Muscle of leg (tissue), 11 donors: ENCODE results near the gene IDNK. TPM values are rescaled to one million over a fixed set of nuclear protein-coding genes. Genes with fewer than 3 reads are reported as not detected.
"Not testable (repeated sequence)": the region's sequence is repeated elsewhere in the genome, so short reads cannot be mapped to it uniquely, and the experiment has no call there.

Experiments used
- DNase-seq: peaks from one replicate; pipeline ENCODE4 v3.0.0; 2013
- H3K27ac ChIP-seq: one replicate; pipeline ENCODE4 v1.5.1; 2013; ENCODE audit warnings: mild to moderate bottlenecking, low read length, control low read depth
- H3K27me3 ChIP-seq: one replicate; pipeline ENCODE4 v1.6.1; 2013; ENCODE audit warnings: low read length; ENCODE audit not compliant: control insufficient read depth, insufficient read depth
- H3K36me3 ChIP-seq: one replicate; pipeline ENCODE4 v1.6.1; 2013; ENCODE audit warnings: low read length; ENCODE audit not compliant: control insufficient read depth, insufficient read depth
- H3K4me1 ChIP-seq: one replicate; pipeline ENCODE4 v1.6.1; 2013; ENCODE audit warnings: low read length; ENCODE audit not compliant: control insufficient read depth, insufficient read depth
- H3K4me3 ChIP-seq: one replicate; pipeline ENCODE4 v1.5.1; 2013; ENCODE audit warnings: low read length, control low read depth
- H3K9me3 ChIP-seq: replicated peaks from 2 replicates; pipeline ENCODE4 v1.6.1; 2013; ENCODE audit warnings: low read depth, low read length; ENCODE audit not compliant: control insufficient read depth
- WGBS: methylation state at CpG from one replicate; pipeline ENCODE4 v1.1.5; 2013; ENCODE audit warnings: missing lambda C conversion rate; ENCODE audit not compliant: insufficient coverage; 5-methylcytosine and 5-hydroxymethylcytosine counted together
- polyA plus RNA-seq, 8 donors: library from polyadenylated mRNA; unstranded; fragments of 120-200 nt; gene quantifications; one replicate each; pipeline versions ENCODE4 v1.2.1 to v1.2.3, GENCODE V29; 2013; ENCODE audit warnings: inconsistent platforms in 1 of 8, low replicate concordance in 1 of 8; ENCODE audit not compliant: insufficient read length in 8 of 8, insufficient read depth in 1 of 8
- total RNA-seq: library from RNA; stranded (reverse); fragments of 120-200 nt; gene quantifications from one replicate; pipeline ENCODE4 v1.2.4, GENCODE V29; 2013

IDNK gene
- total and polyA plus RNA-seq, 9 donors = 4.7 to 7.3 (median 6.0) TPM

DNA sequence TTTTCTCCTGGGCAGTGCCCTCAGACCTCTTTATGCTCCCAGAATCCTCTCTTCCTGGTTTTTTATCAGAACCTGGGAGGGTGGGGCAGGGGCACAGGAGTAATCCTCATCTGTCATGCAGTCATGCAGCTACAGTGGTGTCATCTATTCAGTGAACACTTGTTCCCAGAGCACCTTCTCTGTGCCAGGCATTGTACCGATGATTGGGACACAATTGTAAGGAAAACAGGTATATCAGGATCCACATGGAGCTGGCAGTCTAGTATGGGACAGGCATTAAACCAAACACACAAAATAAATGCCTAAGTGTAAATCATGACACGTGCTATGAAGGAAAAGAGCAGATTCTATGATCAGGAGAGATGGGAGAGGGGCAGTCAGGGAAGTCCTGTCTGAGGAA, 21.5 kb upstream of the IDNK start:
- DNase-seq = no peak
- WGBS = 60% methylated on average over 1 of the region's 2 CpGs
- Histone ChIP-seq H3K4me1 (no peaks in the 10 kb centered on the region), H3K27me3 (no peaks in the 10 kb centered on the region), H3K27ac (no peak overlapping the region), H3K36me3 (no peaks in the 10 kb centered on the region), H3K9me3 (no peaks in the 10 kb centered on the region), H3K4me3 (no peak overlapping the region)

DNA sequence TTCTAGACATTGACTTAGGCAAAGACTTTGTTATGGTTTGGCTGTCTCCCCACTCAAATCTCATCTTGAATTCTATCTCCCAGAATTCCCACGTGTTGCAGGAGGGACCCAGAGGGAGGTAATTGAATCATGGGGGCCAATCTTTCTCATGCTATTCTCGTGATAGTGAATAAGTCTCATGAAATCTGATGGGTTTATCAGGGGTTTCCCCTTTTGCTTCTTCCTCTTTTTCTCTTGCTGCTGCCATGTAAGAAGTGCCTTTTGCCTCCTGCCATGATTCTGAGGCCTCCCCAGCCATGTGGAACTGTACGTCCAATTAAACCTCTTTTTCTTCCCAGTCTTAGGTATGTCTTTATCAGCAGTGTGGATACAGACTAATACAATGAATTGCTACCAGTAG, 15.3 kb upstream of the IDNK start:
- WGBS = no CpG with 5 or more reads among the region's 3 CpGs
- not testable (repeated sequence) for H3K4me1 ChIP-seq, DNase-seq, H3K4me3 ChIP-seq, H3K9me3 ChIP-seq, H3K36me3 ChIP-seq, H3K27ac ChIP-seq, H3K27me3 ChIP-seq

DNA sequence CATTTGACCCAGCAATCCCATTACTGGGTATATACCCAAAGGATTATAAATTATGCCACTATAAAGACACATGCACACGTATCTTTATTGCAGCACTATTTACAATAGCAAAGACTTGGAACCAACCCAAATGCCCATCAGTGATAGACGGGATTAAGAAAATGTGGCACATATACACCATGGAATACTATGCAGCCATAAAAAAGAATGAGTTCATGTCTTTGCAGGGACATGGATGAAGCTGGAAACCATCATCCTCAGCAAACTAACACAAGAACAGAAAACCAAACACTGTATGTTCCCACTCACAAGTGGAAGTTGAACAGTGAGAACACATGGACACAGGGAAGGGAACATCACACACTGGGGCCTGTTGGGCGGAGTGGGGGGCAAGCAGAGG, 9.6 kb upstream of the IDNK start:
- H3K36me3 ChIP-seq, DNase-seq, H3K27me3 ChIP-seq, H3K9me3 ChIP-seq, H3K4me1 ChIP-seq, H3K27ac ChIP-seq, H3K4me3 ChIP-seq: not testable (repeated sequence)
- 100% methylated on average over 1 of the region's 3 CpGs for WGBS

DNA sequence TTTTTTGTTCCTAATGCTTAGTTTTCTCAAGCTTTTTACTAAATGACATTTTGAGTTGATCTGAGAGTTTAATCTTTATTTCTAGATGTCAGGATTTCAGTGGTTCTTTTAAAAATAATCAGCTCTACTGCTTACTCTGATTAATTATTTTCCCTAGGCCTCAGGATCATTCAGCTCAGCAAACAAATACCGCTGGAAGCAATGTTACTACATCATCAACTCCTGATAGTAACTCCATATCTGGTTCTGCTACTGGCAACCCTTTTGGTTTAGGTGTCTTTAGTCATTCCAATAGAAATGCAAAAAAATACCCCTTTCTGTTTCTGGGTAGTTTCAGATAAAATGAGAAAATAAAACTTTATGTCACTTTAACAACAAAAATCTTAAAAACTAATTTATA, 5.6 kb upstream of the IDNK start:
- no peaks in the 10 kb centered on the region for H3K9me3 ChIP-seq
- peaks cover 3% of the 10 kb centered on the region for H3K4me1 ChIP-seq
- no peak overlapping the region for H3K27ac ChIP-seq
- no peaks in the 10 kb centered on the region for H3K36me3 ChIP-seq
- H3K4me3 ChIP-seq = no peak overlapping the region
- DNase-seq = no peak
- WGBS = no CpG with 5 or more reads among the region's 1 CpG
- H3K27me3 ChIP-seq = peaks cover 4% of the 10 kb centered on the region

DNA sequence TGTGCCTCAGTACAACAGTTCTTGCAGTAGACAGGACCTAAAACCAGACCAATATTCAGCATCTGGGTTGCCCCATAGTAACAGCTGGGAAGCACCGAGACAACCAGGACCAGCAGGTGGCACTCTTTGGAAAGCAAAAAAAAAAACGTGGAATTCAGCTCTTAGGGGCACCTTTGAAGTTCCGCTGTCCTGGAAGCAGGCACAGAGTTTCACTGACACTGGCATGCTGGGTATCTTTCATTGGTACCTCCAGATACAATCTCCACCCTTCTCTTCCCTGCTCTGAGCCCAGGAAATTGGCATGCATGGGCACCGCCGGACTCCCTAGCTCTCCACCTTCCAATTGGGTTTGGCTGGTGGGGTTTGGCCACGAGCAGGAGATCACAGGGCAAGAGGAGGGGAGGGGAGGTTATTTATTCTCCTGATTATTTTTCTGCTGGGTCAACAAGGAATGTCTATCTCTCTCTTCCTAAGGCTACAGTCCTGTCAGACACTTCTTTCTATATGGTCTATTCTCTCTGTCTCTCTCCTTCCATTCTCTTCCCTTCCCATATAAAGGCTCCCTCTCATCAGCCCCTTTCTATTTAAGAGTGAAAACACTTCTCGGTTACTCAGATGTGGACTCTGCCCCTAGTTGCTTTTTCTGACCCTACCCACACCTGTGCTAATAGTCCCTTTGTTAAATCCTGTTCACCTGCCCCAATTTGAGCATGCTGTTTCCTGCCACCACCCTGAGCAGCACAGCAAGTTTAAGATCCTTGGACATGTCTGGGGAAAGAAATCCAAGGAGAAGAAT, 1.9 kb upstream of the IDNK start:
- Histone ChIP-seq H3K4me3 (no peak overlapping the region), H3K27ac (no peak overlapping the region), H3K27me3 (peaks cover 4% of the 10 kb centered on the region), H3K9me3 (no peaks in the 10 kb centered on the region), H3K4me1 (peaks cover 14% of the 10 kb centered on the region), H3K36me3 (no peaks in the 10 kb centered on the region)
- WGBS = 12% methylated on average over 4 of the region's 7 CpGs
- peak; percentile 43 for DNase-seq

DNA sequence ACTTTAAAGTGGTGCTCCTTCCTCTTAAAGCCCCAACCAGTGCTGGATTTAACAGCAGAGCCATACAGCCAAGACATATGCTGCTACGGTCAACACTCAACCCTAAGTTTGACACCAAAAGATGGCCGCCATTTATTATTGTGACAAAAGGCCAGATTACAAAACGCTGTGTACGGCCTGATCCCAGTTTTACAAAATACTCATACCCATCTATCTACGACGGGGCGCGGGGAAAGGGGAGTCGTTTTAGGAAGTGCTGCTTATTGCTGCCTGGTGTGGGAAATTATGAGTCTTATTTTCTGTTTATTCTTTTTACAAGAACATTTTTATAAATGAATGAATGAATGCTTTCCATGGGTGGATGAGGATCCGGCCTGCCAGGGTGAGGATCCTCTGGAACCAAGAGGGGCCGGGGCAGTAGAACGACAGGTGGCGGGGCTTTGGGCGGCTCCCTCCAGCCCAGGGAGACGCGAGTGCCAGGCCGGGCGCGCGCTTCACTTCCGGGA, 457 bp upstream of the IDNK start:
- Histone ChIP-seq H3K4me1 (peaks cover 14% of the 10 kb centered on the region), H3K36me3 (peaks cover 8% of the 10 kb centered on the region), H3K27me3 (peaks cover 4% of the 10 kb centered on the region), H3K9me3 (no peaks in the 10 kb centered on the region), H3K27ac (peak overlapping the region; percentile 90), H3K4me3 (peak overlapping the region; percentile 73)
- 9% methylated on average over 7 of the region's 21 CpGs for WGBS
- DNase-seq = peak; percentile 89

DNA sequence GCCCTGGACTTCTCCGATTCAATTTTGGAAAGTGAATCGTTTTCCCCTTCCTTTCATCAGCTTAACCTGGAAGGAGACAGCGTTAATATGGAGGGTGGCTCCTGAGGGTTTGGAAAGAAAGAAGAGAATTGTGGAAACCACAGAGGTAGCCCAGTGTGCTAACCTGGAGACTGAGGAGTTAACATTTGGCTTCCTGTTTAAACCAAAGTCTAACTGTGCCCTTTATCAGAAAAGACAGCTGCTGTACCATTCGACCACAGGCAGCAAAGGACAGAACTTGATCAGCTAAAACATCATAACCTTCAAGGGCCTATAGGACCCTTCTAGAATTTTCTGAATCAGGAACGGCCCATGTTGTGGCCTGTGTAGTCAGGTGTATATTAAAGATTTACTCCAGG, 735 bp downstream of the IDNK start:
- Histone ChIP-seq H3K36me3 (peaks cover 11% of the 10 kb centered on the region), H3K27me3 (peaks cover 4% of the 10 kb centered on the region), H3K9me3 (no peaks in the 10 kb centered on the region), H3K4me3 (peak overlapping the region; percentile 73), H3K27ac (peak overlapping the region; percentile 90), H3K4me1 (peaks cover 14% of the 10 kb centered on the region)
- WGBS = no CpG with 5 or more reads among the region's 5 CpGs
- no peak for DNase-seq

DNA sequence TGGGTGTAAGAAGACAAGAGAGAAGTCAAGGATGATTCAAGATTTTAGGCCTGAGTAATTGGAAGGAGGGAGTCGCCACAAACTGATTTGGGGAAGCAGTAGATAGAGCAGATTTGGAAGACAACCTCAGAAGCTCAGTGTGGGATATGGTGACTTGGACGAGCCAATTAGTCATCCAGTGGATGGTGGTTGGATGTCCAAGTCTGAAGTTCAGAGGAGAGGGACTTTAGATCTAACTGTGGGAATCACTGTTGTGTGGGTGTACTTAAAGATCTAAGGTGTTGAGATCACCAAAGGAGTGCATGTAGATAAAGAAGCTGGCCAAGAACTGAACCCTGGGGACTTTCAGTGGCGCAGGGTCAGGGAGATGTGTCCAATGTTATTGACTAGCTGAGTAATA, 2.2 kb downstream of the IDNK start:
- no peak overlapping the region for H3K27ac ChIP-seq
- WGBS = 87% methylated on average over 3 of the region's 3 CpGs
- H3K27me3 ChIP-seq = peaks cover 4% of the 10 kb centered on the region
- H3K4me3 ChIP-seq = no peak overlapping the region
- no peaks in the 10 kb centered on the region for H3K9me3 ChIP-seq
- DNase-seq = no peak
- H3K36me3 ChIP-seq = peaks cover 19% of the 10 kb centered on the region
- peaks cover 14% of the 10 kb centered on the region for H3K4me1 ChIP-seq

DNA sequence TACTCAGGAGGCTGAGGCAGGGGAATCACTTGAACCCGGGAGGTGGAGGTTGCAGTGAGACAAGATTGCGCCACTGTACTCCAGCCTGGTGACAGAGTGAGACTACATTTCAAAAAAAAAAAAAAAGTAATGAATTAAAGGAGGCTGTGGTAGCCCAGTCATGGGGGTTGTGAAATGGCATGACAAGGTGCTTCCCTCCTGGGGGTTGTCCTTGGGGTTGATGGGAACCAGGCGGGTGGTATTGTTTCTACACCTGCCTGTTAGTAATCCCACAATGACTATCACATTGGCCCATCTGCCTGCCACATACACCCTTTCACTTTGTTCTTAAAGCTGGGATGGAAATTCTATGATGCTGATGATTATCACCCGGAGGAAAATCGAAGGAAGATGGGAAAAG, 5.6 kb downstream of the IDNK start:
- WGBS = 100% methylated on average over 1 of the region's 5 CpGs
- Histone ChIP-seq H3K27me3 (no peaks in the 10 kb centered on the region), H3K27ac (no peak overlapping the region), H3K4me1 (peaks cover 10% of the 10 kb centered on the region), H3K9me3 (no peaks in the 10 kb centered on the region), H3K36me3 (peaks cover 19% of the 10 kb centered on the region), H3K4me3 (no peak overlapping the region)
- DNase-seq = no peak

DNA sequence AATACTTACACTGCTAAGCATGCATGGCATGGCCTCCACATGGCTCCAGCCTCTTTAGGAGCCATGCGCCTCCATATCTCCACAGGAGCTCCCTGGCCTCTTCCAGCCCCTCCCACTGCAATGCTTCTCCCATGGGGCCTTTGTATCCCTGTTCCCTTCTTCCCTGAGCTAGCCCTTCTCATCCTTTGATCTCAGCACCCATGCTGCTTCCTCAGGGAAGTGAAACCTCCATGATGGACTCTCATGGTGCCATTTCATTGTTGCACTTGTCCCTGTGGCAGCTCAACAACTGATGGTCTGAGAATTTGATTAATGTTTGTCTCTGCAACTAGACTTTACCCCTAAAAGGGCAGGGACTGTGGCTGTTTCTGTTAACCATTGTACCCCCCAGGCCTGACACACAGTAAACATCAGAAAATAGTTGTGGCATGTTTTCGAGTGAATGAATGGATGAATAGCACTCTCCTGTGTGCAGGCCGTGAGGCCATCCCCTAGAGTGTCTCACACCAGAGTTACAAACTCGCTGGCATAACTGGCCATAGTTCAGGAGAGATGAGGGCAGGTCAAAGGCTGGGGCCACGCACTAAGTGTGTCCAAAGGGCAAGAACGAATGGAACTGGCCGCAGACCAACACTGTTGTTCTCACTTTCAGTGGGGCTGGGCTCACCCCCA, 6.6 kb downstream of the IDNK start:
- no peak overlapping the region for H3K27ac ChIP-seq
- DNase-seq = no peak
- H3K9me3 ChIP-seq = no peaks in the 10 kb centered on the region
- H3K36me3 ChIP-seq = peaks cover 19% of the 10 kb centered on the region
- H3K4me1 ChIP-seq = peaks cover 4% of the 10 kb centered on the region
- H3K4me3 ChIP-seq = no peak overlapping the region
- no peaks in the 10 kb centered on the region for H3K27me3 ChIP-seq
- 91% methylated on average over 6 of the region's 7 CpGs for WGBS
